Kidney glomerular epithelial cell (primary cell): ENCODE measurements around the gene HJURP.
A peak's percentile ranks its signal among the peaks of the same experiment; 100 is the strongest.

ENCODE experiments used
- DNase-seq: peaks from one replicate; lab custom pipeline; 2025; lab: John Stamatoyannopoulos, UW

The HJURP gene

DNA sequence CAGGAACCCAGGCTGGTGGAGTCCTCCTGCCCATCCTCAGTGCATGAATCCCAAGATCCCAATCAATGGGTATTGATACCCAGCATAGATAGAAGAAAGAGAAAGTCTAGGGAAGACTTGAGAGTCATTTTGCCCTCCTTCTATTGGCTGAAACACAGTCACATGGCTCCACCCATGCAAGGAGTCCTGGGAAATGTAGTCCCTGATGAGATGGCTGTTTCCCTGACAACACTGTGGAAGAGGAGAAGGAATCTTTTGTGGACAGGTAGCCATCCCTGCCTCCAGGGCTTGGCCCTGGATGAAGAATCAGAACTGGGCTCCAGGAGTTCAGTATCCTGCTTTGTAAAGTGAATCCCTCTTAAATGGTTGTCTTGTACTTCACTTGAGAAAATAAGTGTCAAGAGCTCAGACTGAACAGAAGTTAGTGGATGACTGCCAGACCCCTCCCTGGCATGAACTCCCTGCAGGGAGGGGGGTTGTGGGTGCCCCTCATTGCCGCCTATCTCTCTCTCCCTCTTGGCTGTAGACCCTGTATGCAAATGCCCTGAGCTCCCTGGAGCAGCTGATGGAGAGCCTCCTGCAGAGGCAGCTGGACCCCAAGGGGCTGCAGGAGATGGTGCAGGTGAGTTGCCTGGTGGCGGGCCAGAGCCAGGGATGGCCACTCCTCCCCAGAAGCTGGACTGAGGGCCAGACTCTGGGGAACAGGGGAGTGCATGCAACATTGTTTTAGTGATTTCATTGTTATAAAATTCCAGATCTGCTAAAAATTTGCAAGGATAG lies 40.1 kb downstream of the HJURP start:
- peak; percentile 5 for DNase-seq

DNA sequence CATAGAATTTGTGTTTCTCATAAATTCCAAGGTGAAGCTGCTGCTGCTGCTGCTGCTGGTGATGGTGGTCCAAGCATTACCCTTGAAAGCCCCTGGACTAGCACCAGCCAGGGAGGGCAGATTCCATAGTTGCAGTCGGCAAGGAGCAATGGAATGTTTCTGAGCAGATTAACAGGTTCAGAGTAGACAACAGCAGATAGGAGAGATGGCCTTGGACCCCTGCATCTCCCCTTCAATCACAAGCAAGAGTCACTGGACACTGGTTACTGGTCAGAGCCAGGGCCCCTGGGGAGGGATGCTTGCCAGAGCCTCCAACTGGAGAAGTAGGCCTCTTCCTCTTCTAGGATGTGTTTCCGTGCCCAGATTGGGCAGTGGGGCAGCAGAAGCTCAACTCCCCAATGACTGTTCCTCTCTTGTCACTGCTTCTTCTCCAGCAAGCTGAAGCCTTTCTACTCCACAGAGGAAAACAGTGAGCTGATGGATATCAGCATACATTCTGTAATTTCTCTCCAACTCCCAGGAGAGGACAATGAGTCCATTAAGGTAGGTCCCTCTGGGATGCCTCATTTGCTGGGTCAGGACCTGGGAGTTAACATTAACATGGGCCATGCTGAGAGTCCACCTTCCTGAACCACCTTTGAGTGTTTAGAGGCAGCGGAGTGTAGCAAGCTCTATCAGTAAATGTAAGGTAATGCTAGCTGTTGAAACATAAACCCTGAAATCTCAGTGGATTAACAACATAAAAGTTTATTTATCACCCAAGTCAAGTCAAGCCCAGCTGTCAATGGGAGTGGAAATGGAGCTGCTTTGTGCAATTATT lies 40.9 kb downstream of the HJURP start:
- no peak for DNase-seq

DNA sequence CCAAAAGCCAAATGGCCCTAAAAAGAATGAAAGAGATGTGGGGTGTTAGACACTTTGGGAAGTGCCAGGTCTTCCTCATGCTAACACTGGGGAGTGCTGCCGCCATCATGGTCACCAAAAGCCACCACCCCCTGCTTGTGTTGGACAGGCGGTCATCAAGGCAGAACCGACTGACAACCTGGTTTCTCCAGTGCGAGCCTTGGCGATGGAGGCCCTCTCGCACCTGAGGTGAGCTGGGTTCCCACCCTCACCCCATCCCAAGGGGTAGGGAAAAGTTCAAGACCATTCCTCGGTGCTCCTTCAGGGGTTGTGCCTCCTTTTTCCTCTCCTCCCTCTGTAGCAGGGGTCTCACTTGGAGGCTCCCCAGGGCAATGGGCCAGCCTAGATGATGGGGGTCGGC lies 42.6 kb downstream of the HJURP start:
- DNase-seq: no peak

DNA sequence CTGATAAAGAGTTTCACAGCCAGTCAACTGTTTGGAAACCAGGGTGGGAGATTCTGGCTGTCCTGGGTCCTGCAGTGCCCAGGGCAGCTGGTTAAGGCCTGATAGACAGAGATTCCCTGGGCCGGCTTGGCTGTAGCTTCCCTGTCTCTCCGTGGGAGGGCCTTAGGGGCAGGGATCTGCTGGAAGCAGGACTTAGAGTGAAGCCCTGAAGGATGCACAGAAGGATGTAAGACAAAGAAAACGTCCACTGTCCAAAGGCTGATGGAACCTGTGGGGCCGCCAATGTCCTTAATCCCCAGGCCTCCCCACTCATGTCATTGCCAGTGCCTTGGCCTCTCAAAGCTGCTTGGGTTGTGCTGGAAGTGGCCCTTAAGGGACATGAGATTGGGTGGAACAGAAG lies 43.2 kb downstream of the HJURP start:
- DNase-seq: no peak

DNA sequence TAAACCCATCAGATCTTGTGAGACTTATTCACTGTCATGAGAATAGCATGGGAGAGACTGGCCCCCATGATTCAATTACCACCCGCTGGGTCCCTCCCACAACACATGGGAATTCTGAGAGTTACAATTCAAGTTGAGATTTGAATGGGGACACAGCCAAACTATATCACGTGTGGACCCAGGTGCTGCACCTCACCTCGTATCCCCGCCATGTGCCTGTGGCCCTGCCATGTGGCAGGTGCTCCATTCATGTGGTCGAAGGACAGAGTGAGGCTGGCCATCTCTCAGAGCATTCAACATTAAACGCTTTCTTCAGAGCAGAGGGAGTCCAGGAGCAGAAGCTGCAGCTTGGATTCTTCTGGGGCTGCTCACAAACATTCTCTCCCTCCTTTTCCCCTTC lies 44.0 kb downstream of the HJURP start:
- DNase-seq: no peak

DNA sequence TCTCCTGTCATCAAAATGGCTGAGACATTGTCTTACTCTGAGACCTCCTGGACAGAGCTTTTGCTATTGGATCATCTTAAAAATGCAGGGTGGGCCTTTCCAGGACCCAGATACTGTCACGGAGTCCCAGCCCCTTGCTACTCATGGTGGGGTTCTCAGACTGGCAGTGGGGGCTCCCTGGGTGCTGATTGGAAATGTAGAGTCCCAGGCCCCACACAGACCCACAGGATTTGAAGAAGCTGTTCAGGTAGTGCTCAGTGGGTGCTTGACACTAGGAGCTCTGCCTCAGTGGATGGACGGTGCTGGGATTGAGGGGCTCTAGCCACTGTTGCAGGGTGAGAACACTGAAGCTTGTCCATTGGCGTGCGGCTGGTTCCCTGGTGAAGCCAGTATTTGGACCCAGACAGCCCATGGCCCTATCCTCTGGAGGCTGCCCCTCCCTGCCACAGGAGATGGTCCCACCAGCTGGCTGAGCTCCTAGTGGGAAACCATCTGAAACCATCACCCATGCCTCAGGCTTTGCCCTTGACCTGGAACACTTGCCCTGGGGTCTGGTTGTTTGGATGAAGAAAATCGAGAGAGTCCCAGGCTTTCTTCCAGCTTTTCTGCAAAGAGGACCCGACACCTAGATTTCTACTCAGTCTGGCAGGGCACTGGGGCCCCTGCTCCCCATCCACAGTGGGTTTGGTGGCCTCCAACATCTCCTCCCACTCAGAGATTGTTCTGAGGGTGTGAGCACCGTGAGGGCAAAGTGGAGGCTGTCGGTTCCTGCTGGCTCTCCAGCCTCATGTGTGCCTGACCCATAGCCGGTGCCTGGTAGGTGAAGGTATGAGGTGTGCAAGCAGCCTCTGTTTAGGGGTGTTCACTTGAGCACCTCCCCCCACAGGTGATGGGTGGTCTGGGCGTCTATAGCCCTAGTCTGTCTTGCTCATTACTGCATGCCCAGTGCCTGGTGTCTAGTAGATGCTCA lies 46.1 kb downstream of the HJURP start:
- DNase-seq: no peak

DNA sequence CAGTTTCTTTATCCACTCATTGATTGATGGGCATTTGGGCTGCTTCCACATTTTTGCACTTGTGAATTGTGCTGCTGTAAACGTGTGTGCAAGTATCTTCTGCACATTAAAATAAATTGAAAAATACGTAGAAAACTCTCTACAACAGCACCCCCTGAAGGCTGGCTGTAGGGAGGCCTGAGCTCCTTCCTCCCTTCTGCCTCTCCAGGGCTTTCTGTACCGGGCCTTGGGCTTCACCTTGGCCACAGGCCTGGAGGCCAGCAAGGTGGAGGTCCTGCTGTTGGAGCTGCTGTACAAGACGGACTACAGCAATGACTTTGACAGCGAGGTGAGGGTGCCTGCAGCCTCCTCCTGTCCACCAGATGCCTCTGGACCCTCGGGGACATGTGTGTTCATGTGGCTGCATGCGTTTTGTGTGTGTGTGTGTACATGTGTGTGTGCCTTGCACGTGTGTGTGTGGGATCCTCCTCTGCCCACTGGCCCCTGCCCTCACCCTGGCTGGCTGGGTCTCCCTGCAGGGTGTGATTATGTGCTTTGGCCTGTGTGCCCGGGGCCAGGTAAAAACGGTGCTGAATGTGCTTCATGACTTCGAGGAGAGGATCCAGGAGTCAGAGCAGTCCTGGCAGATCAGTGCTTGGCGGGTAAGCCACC lies 47.0 kb downstream of the HJURP start:
- no peak for DNase-seq

DNA sequence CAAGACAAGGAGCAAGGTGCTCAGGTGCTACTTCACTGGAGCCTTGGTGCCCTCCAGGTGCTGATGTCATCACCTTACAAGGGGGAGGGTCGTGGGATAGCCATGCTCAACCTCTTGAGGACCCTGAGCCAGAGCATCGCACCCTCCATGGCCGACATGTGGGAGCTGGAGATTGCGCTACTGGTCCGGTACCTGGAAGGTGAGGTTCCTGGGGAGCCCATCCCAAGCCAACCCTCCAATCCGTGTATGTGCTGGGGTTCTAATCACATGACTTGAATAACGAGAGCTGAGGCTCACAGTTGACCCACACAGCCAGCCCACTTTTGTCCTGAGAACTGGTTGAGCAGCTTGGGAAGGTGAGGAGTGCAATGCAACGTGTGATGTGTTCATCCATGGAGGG lies 50.3 kb downstream of the HJURP start:
- no peak for DNase-seq

DNA sequence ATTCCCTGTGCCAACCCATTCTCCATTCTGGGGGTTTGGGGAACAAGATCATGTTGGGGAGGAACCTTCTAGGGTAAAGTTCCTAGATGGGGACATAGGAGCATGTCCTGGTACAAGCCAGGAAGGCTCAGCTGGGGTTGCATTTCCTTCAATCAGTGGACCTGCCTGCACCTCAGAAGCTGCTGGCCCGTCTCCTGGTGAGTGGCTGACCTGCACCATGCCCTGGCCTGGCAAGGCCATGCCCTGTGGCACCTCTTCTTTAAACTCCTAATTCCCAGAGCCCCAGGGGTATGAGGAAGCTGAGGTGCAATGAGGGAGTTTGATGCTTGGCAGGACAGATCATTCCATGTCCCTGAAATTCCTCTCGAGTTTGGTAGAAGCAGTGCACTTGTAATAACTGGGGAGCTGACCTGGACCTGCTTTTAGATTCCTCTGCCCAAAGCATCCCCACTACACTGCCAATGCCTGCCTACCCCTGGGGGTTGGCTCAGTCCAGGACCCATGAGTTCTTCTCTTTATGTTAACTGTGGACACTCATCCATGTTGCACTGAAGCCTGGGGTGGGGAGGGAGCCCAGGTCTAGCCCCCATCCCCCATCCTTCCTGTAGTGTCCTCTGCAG lies 50.9 kb downstream of the HJURP start:
- no peak for DNase-seq

DNA sequence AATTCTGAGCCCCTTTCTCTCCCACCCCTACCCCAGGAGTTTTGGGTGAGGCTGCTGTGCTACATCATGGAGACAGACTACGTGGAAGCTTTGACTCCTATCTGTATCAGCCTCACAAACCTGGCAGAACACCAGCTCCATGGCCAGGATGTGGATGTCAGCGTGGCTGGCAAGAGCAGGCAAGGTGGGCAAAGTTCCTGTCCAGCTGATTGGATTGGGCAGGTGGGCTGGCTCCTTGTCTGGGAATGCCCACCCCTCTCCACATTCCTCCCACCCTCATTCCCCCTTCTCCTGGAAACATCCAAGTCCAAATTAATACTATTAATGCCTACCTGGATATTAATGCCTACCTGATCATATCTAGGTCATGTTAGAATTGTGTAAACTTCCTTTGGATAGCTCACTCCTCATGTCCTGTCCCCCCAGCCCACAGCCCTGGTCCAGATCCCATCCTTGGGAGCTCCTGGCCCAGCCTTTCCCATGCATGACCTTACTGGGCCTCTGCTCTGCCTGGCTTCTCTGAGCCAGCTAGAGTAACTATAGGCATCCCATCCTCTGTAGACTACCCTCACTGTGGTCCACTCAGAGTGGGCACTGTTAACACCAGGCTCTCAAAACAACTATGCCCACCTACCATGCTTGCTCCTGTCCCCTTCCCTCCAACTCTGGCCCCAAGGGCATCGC lies 52.1 kb downstream of the HJURP start:
- DNase-seq: no peak

DNA sequence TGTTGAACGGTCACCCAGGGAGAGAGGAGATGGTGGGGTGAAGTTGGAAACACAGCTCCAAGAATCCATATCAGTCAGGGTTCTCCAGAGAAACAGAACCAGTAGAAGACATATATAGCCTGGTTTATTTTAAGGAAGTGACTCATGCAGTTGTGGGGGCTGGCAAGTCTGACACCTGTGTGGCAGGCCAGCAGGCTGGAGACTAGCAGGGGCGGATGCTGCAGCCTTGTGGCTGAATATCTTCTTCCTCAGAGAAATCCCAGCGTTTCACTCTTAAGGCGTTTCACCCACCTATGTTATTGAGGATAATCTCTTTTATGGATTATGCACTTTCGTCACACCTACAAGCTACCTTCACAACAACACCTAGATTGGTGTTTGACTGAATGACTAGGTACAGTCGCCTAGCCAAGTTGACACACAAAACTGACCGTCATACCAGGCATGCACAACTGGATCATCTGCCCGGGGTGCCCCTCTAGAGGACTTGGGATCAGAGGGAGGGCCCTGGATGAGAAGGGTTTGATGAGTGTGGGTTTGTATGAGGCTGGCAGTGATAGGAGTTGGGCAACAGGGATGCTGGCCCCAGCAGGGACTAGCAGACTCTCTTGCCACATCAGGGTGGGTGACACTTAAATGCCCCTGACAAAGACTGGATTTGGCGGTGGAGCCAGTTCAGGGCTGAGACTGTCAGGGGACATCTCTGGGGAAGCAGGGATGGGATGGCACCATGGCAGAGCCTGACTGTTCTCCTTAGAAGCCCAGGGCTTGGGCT lies 52.8 kb downstream of the HJURP start:
- DNase-seq: no peak

DNA sequence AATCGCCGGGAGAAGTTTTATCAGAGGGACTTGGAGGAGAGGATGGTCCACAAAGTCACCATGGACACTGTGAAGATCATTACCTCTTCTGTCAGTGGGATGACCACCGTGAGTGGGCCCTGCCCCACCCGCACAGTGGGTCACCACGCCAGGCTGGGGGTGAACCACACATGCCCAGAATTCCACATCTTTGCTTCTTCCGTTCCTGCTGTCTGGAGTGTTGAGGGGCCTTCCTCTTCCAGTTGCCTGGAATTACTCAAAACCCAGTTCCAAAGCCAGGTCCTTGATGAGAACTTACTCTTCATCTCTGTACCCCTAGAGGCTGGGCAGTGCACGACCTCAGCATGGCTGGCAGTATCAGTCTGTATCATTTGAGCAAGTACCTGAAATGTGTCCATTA lies 54.1 kb downstream of the HJURP start:
- no peak for DNase-seq

DNA sequence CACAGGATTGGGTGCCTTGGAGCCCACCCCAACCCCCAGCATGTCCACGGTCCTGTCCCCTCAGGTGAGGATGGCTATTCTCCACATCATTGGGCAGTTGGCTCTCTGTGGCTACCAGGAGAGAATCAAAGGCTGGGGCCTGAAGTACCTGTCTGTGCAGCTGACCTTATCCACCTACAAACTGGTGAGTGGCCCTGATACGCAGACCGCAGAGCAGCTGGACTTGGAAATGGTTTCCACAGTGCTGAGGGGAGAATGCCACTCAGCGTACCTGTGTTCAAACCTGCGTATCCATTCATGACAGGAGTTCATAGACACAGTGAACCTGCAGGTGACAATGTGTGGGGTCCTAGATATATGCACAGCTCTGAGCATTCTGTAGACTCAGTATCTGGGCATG lies 54.6 kb downstream of the HJURP start:
- no peak for DNase-seq

DNA sequence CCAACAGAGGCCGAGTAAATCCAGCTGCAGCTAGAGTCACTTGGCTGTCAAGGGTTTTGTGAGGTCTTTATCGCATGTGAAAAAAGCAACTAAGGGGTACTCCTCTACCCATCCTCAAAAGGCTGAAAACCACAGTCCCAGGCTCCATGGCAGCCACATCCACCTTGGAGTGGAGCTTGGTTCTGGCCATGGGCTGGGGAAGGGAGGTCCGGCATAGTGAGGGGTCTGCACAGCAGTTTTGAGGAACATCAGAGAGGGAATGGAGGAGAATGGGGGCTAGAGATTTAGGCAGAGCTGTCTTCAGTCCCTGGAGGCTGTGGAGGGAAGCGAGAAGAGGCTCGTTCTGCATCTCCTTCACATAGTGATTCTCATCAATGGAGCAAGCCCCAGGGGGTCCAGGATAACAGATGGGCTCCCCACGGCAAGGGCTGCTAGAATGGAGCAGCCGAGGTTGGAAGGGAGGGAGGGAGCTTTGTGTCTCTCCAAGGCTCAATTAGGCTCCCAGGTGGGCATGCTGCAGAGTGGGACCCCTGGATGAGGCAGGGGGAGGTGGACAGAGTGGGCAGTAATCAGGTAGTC lies 55.2 kb downstream of the HJURP start:
- no peak for DNase-seq

DNA sequence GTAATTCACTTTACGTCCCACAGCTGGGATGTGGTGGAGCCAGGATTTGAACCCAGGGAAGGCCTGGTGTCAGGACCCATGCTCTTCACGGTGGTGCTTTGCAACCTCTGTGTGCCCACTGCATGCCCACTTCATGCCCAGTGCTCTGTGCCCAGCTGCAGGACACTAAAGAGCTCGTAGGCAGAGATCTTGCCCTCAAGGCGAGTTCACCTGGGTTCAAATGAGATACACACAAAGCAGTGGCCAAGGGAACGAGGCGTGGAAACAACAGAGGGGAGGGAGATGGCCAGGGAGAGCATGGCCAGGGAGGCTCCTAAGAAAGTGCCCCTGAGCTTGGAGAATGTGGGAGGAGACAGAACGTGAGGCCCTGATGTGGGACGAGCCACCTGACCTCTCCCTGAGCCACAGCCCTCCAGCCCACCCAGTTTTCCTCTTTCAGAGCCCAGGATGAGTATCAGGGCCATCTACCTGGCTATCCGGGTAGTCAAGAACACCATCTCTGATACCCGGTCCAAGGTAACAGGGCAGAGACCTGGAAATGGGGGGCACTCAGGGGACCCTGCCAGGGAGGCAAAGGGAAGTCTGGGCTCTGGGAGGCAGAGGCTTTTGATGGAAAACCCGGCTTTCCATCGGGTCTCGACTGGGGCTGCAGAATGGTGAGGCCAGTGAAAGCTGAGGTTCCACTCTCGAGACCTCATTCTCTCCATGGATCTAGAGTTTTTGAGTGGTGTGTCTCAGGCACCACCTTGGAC lies 55.8 kb downstream of the HJURP start:
- DNase-seq: no peak

DNA sequence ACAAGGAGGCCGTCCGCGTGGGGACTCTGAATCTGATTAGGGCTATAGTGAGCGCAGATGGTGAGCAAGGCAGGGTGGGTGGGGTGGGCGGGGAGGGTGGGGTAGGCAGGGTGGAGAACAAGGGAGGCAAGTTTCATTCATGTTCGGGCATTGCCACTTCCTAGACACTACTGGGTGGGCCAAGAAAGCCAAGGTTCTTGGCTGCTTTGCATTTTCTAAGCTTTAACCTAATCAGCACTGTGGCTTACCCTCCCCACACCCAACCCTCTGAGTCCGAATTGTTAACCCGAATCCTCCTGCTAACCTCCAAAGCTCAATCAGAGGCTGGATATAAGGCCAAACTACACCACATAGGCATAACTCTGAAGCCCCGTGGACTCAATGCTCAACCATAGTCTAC lies 58.1 kb downstream of the HJURP start:
- DNase-seq: no peak

DNA sequence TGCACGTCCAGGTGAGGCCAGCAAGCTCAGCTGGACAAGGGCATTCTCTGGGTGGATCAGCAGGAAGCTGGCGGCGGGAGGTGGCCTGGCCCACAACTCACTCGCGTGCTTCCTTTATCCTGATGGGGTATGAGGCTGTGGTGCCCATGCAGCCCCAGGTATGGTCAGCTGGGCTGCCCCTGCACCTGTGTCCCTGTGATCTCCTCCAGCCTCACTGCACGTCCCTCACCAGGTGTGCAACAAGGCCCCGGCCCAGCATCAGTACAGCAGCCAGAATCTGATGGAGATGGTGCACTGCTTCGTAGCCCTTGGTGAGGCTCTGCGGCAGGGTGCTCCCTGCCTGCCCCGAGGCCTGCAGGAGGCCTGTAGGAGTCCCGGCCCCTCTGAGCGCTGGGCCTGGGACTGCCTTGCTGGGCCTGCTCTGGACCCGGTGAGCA lies 58.6 kb downstream of the HJURP start:
- DNase-seq: no peak

DNA sequence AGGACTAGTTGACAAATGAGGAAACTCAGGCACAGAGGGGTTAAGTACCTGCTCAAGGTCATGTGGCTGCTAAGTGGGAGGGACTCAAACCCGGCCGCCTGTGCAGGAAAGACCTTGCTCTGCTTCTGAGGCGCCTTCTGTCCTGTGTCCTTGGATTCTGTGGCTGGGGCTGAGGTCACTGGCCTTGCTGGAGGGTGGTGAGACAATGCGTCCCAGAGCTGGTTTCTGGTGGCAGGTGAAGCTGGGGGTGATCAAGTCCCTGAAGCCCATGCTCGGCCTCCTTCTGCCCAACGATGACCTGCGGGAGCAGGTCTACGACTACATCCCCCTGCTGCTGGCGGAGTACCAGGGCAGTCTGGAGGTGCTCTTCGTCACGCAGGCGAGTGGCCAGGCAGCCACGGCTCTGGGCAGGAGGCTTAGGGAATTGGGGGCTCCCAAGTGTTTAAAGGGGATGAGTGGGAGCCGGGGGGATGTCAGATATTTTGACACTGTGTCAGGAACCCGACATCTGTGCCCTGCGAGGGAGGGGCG lies 60.1 kb downstream of the HJURP start:
- no peak for DNase-seq
